ENCODE data around the gene GCGR.

- TF ChIP-seq CTCF (IDR thresholded peaks at IDR 0.05; ENCODE audit: insufficient read depth, low read length, poor library complexity, severe bottlenecking), result no peak
- TF ChIP-seq EZH2phosphoT487 (conservative IDR thresholded peaks at IDR 0.05; ENCODE audit: low read length), result no peak
Measured at GRCh38 chr17:81828656-81829055, 24.7 kb downstream of the GCGR start.

Data from SU-DHL-6 (cell line).